ENCODE measurements around the gene TOR3A. TPM values are rescaled to one million over a fixed set of nuclear protein-coding genes. Genes with fewer than 3 reads are reported as not detected.

Gene TOR3A
- total RNA-seq, 1 donor from 2014 or later = 25.1 TPM

DNA sequence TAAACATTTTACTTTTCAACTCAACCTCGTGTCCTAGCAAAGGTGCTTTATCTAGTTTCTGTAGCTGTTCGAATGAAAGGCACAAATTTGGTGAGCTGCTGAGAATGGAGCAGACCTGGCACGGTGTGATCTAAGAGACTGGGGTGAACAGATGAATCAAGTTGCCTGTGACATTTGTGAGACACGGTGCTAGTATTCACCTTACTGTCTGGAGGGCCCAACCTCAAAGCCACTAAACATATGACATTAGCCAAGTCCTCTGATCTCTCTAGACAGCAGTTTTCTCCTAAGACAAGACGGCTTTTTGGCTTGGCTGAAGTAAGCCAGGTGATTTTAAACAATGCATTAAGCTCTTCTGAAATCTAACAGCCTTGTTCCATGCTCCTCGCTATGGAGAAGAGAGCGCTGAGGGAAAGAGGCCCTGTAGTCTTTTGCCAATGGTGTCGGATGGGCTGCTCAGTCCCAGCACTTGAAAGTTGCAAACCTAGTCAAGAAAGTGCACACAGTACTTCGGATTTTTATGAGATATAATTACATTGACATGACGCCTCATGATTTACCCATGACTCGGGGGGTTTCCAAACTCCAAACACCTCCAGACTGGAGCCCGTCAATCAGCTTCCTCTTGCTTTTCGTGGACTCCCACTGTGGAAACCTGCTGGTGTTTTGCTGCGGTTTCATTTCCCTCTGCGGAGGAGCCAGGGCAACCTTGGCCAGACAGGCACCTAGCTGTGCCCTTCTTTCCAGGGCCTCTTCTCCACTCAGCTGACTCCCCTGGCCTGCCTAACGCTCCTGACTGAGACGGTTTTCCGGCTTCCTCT is 794 bp upstream of the TOR3A start:
- Mint-ChIP-seq H3K27ac (ENCODE audit: unreplicated experiment) (no peak overlapping the region), H3K36me3 (ENCODE audit: low read depth) (no peaks in the 10 kb centered on the region), H3K27me3 (ENCODE audit: low read depth) (peaks cover 2% of the 10 kb centered on the region), H3K4me3 (peak overlapping the region; percentile 91), H3K4me1 (peaks cover 27% of the 10 kb centered on the region), H3K9me3 (no peaks in the 10 kb centered on the region)
- no peak for DNase-seq (ENCODE audit: low read depth, low spot score)
- TF ChIP-seq, protein P1, sequence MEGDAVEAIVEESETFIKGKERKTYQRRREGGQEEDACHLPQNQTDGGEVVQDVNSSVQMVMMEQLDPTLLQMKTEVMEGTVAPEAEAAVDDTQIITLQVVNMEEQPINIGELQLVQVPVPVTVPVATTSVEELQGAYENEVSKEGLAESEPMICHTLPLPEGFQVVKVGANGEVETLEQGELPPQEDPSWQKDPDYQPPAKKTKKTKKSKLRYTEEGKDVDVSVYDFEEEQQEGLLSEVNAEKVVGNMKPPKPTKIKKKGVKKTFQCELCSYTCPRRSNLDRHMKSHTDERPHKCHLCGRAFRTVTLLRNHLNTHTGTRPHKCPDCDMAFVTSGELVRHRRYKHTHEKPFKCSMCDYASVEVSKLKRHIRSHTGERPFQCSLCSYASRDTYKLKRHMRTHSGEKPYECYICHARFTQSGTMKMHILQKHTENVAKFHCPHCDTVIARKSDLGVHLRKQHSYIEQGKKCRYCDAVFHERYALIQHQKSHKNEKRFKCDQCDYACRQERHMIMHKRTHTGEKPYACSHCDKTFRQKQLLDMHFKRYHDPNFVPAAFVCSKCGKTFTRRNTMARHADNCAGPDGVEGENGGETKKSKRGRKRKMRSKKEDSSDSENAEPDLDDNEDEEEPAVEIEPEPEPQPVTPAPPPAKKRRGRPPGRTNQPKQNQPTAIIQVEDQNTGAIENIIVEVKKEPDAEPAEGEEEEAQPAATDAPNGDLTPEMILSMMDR (conservative IDR thresholded peaks at IDR 0.05) = no peak

DNA sequence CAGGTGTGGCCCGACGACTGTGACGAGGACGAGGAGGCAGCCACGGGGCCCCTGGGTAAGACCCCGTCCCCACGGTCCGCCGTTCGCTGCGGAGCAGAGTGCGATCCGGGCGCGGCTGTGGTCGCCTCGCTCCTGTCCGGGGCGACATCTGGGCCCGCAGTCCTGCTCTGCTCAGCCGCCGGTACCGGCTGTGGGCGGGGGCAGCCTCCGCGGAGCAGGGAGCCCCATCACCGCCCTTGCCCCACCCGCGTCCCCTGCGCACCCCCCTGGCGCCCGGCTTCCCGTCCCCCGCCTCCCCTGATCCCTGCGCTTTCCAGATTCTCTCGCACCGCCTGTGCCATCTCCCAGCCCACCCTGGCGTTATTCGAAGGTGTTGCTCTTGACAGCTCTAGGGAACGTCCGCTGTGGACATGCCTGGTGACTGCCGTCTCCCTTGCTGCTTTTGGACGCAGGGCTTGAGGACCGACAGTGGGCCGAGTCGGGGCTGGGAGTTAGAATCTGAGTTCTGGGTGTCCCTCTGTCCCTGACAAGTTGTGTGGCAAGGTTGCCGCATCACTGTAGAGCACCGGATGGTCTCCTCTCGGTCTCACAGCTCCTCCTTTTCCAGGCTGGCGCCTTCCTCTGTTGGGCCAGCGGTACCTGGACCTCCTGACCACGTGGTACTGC is 596 bp downstream of the TOR3A start:
- H3K27ac Mint-ChIP-seq (ENCODE audit: unreplicated experiment) = peak overlapping the region; percentile 96
- H3K4me3 Mint-ChIP-seq = peak overlapping the region; percentile 96
- H3K9me3 Mint-ChIP-seq = no peaks in the 10 kb centered on the region
- DNase-seq (ENCODE audit: low read depth, low spot score) = peak; percentile 32
- H3K27me3 Mint-ChIP-seq (ENCODE audit: low read depth) = peaks cover 2% of the 10 kb centered on the region
- TF ChIP-seq, protein P1 (conservative IDR thresholded peaks at IDR 0.05) = no peak
- H3K36me3 Mint-ChIP-seq (ENCODE audit: low read depth) = no peaks in the 10 kb centered on the region
- peaks cover 27% of the 10 kb centered on the region for H3K4me1 Mint-ChIP-seq

DNA sequence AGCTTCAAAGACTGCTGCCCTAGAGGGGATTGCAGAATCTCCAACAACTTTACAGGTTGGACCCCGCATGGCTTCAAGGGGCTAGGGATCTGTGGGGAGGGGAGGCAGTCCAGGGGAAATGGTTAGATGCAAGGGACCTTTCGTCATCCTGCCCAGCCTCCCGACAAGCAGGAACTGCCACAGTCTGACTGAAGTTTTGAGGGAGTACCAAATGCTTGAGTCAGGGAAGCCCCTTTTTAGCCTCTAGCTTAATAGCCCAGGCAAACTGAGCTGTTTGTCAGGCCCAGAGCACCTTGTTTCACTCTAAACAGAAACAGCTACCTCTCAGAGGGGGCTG is 1.1 kb downstream of the TOR3A start:
- Mint-ChIP-seq H3K27ac (ENCODE audit: unreplicated experiment) (peak overlapping the region; percentile 96), H3K36me3 (ENCODE audit: low read depth) (no peaks in the 10 kb centered on the region), H3K9me3 (no peaks in the 10 kb centered on the region), H3K4me1 (peaks cover 27% of the 10 kb centered on the region), H3K27me3 (ENCODE audit: low read depth) (peaks cover 2% of the 10 kb centered on the region), H3K4me3 (peak overlapping the region; percentile 96)
- no peak for DNase-seq (ENCODE audit: low read depth, low spot score)
- TF ChIP-seq, protein P1 (conservative IDR thresholded peaks at IDR 0.05) = no peak

DNA sequence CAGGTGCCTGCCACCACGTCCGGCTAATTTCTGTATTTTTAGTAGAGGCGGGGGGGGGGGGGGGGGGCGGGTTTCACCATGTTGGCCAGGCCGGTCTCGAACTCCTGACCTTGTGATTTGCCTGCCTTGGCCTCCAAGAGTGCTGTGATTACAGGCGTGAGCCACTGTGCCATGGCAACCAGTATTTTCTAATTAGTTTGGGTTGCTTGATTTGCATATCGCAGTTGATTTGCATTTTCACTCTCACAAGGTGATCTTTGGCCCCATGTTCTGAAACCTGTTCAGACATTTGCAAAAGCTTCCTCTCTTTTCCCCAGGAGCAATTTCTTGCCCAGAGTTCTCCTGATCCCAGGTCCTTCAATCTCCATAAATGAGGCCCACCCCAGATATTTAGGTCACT is 1.7 kb downstream of the TOR3A start:
- TF ChIP-seq, protein P1 (conservative IDR thresholded peaks at IDR 0.05) = no peak
- no peaks in the 10 kb centered on the region for H3K36me3 Mint-ChIP-seq (ENCODE audit: low read depth)
- no peak overlapping the region for H3K27ac Mint-ChIP-seq (ENCODE audit: unreplicated experiment)
- peak overlapping the region; percentile 84 for H3K4me3 Mint-ChIP-seq
- H3K4me1 Mint-ChIP-seq = peaks cover 27% of the 10 kb centered on the region
- H3K27me3 Mint-ChIP-seq (ENCODE audit: low read depth) = peaks cover 2% of the 10 kb centered on the region
- H3K9me3 Mint-ChIP-seq = no peaks in the 10 kb centered on the region
- no peak for DNase-seq (ENCODE audit: low read depth, low spot score)

DNA sequence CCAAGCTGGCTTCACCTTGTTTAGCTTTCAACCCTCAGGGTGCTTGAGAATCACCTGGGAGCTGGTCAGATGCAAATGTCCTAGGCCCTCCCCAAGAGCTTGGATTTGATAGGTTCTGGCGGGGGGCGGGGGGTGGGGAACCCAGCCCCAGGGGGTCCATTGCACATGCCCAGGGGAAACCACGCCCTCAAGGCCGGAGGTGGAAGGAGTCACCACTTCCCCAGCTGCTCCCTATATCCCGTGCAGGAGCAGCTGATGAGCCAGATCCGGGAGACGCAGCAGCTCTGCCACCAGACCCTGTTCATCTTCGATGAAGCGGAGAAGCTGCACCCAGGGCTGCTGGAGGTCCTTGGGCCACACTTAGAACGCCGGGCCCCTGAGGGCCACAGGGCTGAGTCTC is 5.8 kb downstream of the TOR3A start:
- TF ChIP-seq, protein P1 (conservative IDR thresholded peaks at IDR 0.05) = no peak
- no peaks in the 10 kb centered on the region for H3K9me3 Mint-ChIP-seq
- peaks cover 3% of the 10 kb centered on the region for H3K36me3 Mint-ChIP-seq (ENCODE audit: low read depth)
- H3K27ac Mint-ChIP-seq (ENCODE audit: unreplicated experiment) = no peak overlapping the region
- DNase-seq (ENCODE audit: low read depth, low spot score) = no peak
- no peak overlapping the region for H3K4me3 Mint-ChIP-seq
- peaks cover under 1% of the 10 kb centered on the region for H3K27me3 Mint-ChIP-seq (ENCODE audit: low read depth)
- peaks cover 8% of the 10 kb centered on the region for H3K4me1 Mint-ChIP-seq

Data from neural crest cell (in vitro differentiated cells).